T1000 (cell line): Measurements from ENCODE around the gene DECR2.
"Not testable (repeated sequence)": the region's sequence is repeated elsewhere in the genome, so short reads cannot be mapped to it uniquely, and the experiment has no call there.

ENCODE experiments used
- DNase-seq: peaks from one replicate; lab custom pipeline; 2025; ENCODE audit warnings: mixed read lengths; lab: John Stamatoyannopoulos, UW

Gene DECR2

GRCh38 chr16:400061-400591 lies 1.6 kb upstream of the DECR2 start:
- DNase-seq, result no peak

- DNase-seq, result no peak
Measured at GRCh38 chr16:404971-405486, 3.3 kb downstream of the DECR2 start.

GRCh38 chr16:405548-406506 lies 4.1 kb downstream of the DECR2 start:
- no peak for DNase-seq

GRCh38 chr16:407253-407652 lies 5.6 kb downstream of the DECR2 start:
- DNase-seq, result no peak

DNA sequence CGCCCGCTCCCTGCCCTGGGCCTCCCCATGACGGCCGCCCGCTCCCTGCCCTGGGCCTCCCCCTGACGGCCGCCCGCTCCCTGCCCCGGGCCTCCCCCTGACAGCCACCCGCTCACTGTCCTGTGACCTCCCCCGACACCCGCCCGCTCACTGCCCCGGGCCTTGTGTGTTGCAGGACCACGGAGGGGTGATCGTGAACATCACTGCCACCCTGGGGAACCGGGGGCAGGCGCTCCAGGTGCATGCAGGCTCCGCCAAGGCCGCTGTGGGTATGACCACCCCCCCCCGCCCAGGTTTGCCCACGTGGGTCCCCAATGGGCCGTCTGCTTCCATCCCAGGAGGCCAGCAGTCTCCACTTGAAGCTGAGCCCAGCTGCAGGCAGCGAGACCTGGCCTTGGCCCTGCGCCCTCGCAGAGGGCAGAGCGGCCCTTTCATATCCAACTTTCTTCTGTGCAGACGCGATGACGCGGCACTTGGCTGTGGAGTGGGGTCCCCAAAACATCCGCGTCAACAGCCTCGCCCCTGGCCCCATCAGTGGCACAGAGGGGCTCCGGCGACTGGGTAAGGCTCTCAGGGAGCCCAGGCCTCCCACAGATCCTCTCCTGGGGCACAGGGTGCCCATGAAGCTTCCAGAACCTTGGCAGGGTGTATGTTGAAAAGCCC lies 9.0 kb downstream of the DECR2 start:
- DNase-seq, result no peak

- DNase-seq, result no peak
Measured at GRCh38 chr16:411576-412265, 10.0 kb downstream of the DECR2 start.

GRCh38 chr16:414395-415169 lies 12.9 kb downstream of the DECR2 start:
- DNase-seq, result no peak

DNA sequence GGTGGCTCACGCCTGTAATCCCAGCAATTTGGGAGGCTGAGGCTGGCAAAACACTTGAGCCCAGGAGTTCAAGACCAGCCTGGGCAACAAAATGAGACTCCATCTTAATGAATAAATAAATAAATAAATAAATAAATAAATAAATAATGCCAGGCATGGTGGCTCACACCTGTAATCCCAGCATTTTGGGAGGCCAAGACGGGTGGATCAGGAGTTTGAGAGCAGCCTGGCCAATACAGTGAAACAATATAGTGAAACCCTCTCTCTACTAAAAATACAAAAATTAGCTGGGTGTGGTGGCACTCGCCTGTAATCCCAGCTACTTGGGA lies 13.4 kb downstream of the DECR2 start:
- not testable (repeated sequence) for DNase-seq

DNA sequence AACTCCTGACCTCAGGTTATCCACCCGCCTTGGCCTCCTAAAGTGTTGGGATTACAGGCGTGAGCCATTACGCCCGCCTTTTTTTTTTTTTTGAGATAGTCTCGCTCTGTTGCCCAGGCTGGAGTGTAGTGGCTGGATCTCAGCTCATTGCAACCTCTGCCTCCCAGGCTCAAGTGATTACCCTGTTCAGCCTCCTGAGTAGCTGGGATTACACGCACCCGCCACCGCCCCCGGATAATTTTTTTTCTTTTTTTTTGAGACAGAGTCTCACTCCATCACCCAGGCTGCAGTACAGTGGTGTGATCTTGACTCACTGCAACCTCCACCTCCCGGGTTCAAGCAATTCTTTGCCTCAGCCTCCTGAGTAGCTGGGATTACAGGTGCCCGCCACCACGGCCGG lies 20.5 kb downstream of the DECR2 start:
- DNase-seq, result not testable (repeated sequence)

- DNase-seq, result peak; percentile 76
Measured at GRCh38 chr16:424033-424622, 22.4 kb downstream of the DECR2 start.

DNA sequence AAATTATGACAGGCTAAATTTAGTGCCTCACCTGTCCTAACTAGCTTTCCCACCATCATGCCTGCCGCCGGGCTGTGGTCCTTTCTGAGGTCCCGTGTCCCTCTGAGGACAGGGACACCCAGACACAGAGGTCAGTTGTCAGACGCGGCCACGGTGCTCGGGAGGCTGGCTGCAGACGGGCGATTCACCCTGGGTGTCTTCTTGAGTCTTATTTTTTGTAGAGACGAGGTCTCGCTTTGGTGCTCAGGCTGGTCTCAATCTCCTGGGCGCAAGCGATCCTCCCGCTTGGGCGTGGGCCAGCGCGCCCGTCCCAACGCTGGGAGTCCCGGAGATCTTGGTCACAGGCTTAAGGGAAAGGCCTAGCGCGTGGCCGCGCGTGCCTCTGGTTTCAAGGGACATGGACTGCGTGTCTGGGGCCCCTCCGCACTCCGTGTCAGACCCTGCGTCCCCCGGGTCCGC lies 23.0 kb downstream of the DECR2 start:
- DNase-seq, result peak; percentile 46

DNA sequence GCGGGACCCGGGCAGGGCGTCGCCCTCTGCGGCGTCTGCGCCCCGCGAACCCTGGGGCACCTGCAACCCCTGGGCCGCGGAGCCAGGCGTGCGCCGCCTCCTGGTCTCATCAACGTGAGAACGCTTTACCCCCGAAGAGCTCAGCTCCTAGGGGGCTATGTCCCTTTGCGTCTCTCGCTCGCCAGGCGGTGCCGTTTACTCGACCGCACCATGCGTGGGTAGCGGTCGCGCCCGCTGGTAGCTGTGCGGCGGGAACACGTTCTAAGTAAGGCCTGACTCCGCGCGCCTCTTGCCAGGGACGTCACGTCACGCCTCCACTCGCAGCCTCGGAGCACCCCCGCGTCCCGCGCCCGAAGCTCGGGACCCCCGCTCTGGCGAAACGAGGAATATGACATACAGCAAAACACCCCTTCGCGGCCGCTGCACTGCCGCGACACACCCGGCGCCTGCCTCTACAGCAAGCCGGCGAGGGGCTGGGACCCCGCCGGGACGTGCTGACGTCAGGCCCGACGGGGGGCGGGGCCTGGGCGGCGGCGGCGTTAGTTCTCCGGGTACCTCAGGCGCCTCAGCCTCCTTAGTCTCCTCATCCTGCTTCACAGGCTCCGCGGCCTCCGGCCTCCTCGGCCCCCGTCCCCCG lies 23.5 kb downstream of the DECR2 start, which contains the start of gene RAB11FIP3:
RAB11FIP3 (plus strand) TSS at position 568 of the 637 bp plus-strand sequence. CDS start 358 bp downstream, outside the sequence.
- peak; percentile 54 for DNase-seq

GRCh38 chr16:425740-426114 lies 24.0 kb downstream of the DECR2 start:
- DNase-seq, result peak; percentile 46

DNA sequence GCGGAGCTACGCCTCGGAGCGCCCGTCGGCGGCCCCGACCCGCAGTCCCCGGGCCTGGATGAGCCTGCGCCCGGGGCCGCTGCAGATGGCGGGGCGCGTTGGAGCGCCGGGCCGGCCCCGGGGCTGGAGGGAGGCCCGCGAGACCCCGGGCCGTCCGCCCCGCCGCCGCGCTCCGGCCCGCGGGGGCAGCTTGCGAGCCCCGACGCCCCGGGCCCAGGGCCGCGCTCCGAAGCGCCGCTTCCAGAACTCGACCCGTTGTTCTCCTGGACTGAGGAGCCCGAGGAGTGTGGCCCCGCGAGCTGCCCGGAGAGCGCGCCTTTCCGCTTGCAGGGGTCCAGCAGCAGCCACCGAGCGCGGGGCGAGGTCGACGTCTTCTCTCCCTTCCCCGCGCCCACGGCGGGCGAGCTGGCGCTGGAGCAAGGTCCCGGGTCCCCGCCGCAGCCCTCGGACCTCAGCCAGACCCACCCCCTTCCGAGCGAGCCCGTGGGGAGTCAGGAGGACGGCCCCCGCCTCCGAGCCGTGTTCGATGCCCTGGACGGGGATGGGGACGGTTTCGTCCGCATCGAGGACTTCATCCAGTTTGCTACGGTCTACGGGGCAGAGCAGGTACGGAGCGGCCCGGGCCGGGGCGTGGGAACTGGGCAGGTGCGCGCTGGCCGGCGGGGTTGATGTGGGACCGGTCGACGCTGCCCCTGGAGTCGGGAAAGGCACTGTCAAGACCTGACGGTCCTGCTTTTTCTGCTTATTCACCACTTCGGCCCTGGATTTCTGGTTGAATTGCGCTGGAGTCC lies 24.6 kb downstream of the DECR2 start:
- DNase-seq, result no peak

- DNase-seq, result no peak
Measured at GRCh38 chr16:426906-427249, 25.2 kb downstream of the DECR2 start.

- no peak for DNase-seq
Measured at GRCh38 chr16:427250-427649, 25.6 kb downstream of the DECR2 start.

- DNase-seq, result no peak
Measured at GRCh38 chr16:430904-431303, 29.2 kb downstream of the DECR2 start.

- DNase-seq, result no peak
Measured at GRCh38 chr16:440627-441026, 38.9 kb downstream of the DECR2 start.

DNA sequence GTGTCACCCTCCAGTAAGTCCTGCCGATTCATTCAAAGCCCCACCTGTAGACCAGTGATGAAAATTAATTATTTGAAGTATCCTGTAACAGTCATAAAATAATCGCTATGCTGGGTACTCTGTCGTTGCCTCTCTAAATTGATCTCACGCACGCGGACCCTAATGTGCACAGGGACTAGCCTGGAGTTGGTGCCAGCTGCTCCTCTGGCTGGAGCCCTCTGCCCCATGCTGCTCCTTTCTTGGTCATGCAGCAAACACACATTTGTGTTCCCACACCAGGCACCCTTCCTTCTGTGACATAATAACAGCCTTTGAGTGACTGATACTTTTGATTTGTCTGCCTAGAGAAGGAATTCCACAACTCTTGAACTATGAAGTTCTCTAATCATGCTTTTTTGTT lies 39.8 kb downstream of the DECR2 start:
- no peak for DNase-seq

- DNase-seq, result no peak
Measured at GRCh38 chr16:442976-443375, 41.3 kb downstream of the DECR2 start.
